OCI-LY3 (cell line): ENCODE results near the gene BCO2.

Experiments used
- H2AFZ ChIP-seq: fragments of 200-600, 300-600 bp; shearing (Covaris generic); 2 replicates; pipeline ENCODE4 v1.6.0; 2014; ENCODE audit warnings: antibody characterized with exemption, low read depth, low read length
- H3K27ac ChIP-seq: fragments of 200-600, 300-600 bp; sonication (generic); 2 replicates; pipeline ENCODE4 v1.5.1; 2014; ENCODE audit warnings: mild to moderate bottlenecking, low read length, moderate library complexity, mixed read lengths
- H3K27me3 ChIP-seq: fragments of 200-600, 300-600 bp; sonication (generic); 2 replicates; pipeline ENCODE4 v1.6.1; 2014; ENCODE audit warnings: low read depth, low read length, mixed read lengths
- H3K36me3 ChIP-seq: fragments of 200-600, 300-600 bp; sonication (generic); replicated peaks from 2 replicates; pipeline ENCODE3; 2014; ENCODE audit warnings: low read depth, low read length, mixed read lengths
- H3K4me1 ChIP-seq: fragments of 300-600, 200-600 bp; sonication (generic); 2 replicates; pipeline ENCODE4 v1.6.1; 2014; ENCODE audit warnings: low read length, mixed read lengths
- H3K4me2 ChIP-seq: fragments of 200-600, 300-600 bp; sonication (generic); 2 replicates; pipeline ENCODE4 v1.6.1; 2014; ENCODE audit warnings: low read length, mixed read lengths
- H3K4me3 ChIP-seq: fragments of 300-600, 200-600 bp; sonication (generic); 2 replicates; pipeline ENCODE4 v1.5.1; 2014; ENCODE audit warnings: antibody characterized with exemption, mild to moderate bottlenecking, low read length, moderate library complexity
- H3K79me2 ChIP-seq: fragments of 300-600, 200-600 bp; shearing (Covaris generic); 2 replicates; pipeline ENCODE4 v1.6.1; 2014; ENCODE audit warnings: mild to moderate bottlenecking, low read length, mixed read lengths
- H3K9ac ChIP-seq: fragments of 300-600, 200-600 bp; shearing (Covaris generic); 2 replicates; pipeline ENCODE4 v1.6.0; 2014; ENCODE audit warnings: mild to moderate bottlenecking, low read length, moderate library complexity
- H3K9me3 ChIP-seq: fragments of 200-600, 300-600 bp; shearing (Covaris generic); 2 replicates; pipeline ENCODE4 v1.6.1; 2014; ENCODE audit warnings: low read length, mixed read lengths; ENCODE audit not compliant: insufficient read depth
- H4K20me1 ChIP-seq: fragments of 200-600, 300-600 bp; sonication (generic); 2 replicates; pipeline ENCODE4 v1.6.1; 2016; ENCODE audit warnings: low read length, mixed read lengths; ENCODE audit not compliant: insufficient read depth
- CTCF ChIP-seq: fragments of 200-600, 300-600 bp; sonication (generic); IDR thresholded peaks from 2 replicates; pipeline ENCODE4 v1.5.1; 2014; ENCODE audit warnings: antibody characterized with exemption, low read length, low read depth
- EZH2phosphoT487 ChIP-seq: fragments of 200-600 bp; shearing (Covaris generic); IDR thresholded peaks from 2 replicates; pipeline ENCODE4 v1.6.1; 2018; ENCODE audit warnings: antibody characterized with exemption, mixed run types, low read depth

BCO2 gene

GRCh38 chr11:112156153-112156955 is 19.0 kb upstream of the BCO2 start:
- Histone ChIP-seq H3K4me1 (peaks cover 11% of the 10 kb centered on the region), H3K4me3 (no peak overlapping the region), H3K36me3 (no peaks in the 10 kb centered on the region), H3K27ac (no peak overlapping the region), H3K79me2 (no peaks in the 10 kb centered on the region), H2AFZ (no peak overlapping the region), H3K9ac (no peak overlapping the region), H3K9me3 (no peaks in the 10 kb centered on the region), H3K27me3 (peaks cover 9% of the 10 kb centered on the region), H3K4me2 (no peak overlapping the region), H4K20me1 (no peaks in the 10 kb centered on the region)
- TF ChIP-seq CTCF (no peak), EZH2phosphoT487 (no peak)

GRCh38 chr11:112156956-112157766 is 18.2 kb upstream of the BCO2 start:
- Histone ChIP-seq H2AFZ (no peak overlapping the region), H3K36me3 (no peaks in the 10 kb centered on the region), H3K4me3 (no peak overlapping the region), H3K27me3 (peaks cover 3% of the 10 kb centered on the region; the same call in 1 of the 2 replicates), H3K4me2 (no peak overlapping the region), H3K79me2 (no peaks in the 10 kb centered on the region), H3K9me3 (no peaks in the 10 kb centered on the region), H3K9ac (no peak overlapping the region), H3K27ac (no peak overlapping the region), H4K20me1 (no peaks in the 10 kb centered on the region), H3K4me1 (peaks cover 11% of the 10 kb centered on the region)
- TF ChIP-seq EZH2phosphoT487 (no peak), CTCF (no peak)

- Histone ChIP-seq H2AFZ (peak overlapping the region; percentile 82), H3K4me3 (peak overlapping the region; percentile 57), H3K4me1 (peaks cover 17% of the 10 kb centered on the region), H3K36me3 (no peaks in the 10 kb centered on the region), H3K27me3 (no peaks in the 10 kb centered on the region), H3K9ac (peak overlapping the region; percentile 13; the same call in 1 of the 2 replicates), H3K9me3 (no peaks in the 10 kb centered on the region), H3K4me2 (peak overlapping the region; percentile 83), H3K79me2 (no peaks in the 10 kb centered on the region), H3K27ac (no peak overlapping the region), H4K20me1 (no peaks in the 10 kb centered on the region)
- TF ChIP-seq EZH2phosphoT487 (no peak), CTCF (no peak)
These were observed 15.9 kb upstream of the BCO2 start for GRCh38 chr11:112159098-112160065.
